ENCODE data around the gene KCNK2.

KCNK2 gene

DNA sequence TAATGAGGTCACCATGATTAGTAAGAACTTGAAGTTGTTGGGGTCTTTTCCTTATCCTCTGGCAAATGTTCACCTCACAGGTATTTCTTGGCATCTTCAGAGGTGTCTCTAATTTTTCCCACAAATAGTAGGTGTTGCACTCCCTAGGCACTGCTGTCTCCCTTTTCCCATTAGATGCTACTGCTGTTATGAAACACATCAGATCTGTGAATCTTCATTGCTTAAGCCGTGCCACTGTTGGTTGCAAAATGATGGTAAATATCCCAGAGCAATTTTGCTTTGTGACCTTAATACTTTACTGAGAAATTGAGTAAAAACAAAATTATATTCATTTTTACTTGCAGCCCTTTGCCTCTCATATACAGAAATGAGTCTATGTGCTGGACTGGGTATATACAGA lies 169.6 kb downstream of the KCNK2 start:
- DNase-seq (ENCODE audit: low spot score), result no peak

DNA sequence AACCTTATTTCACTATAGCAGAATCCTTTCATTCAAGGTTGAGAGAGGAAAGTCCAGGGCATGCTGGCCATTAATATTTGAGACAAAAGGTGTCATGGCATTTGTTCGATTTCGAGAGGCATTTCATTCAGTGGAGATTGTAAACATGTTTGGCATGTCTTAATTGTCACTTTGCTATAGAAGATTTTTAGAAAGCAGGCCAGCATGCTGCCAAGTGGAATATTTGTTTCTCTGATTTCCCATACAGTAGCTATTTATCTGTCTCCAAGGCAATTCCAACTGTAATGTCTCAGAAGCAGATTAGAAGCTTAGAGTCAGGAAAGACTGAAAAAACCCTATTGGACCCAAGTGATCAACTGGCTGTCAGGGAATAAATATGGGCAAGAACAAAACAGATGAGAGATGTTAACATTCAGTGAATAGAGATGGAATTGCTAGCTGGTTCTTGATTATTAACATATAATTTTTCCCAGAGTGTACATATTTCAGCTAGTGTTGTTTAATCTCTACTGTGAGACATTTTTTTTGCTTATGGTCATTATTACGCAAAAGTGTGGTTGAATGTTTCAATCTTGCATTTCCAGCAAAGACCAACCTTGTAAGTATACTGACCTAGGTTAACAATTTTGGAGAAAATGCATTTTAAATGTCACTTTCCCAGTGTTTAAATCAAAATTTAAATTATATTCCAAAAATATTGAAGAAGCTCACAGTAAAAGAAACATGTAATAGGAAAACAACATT lies 174.6 kb downstream of the KCNK2 start:
- no peak for DNase-seq (ENCODE audit: low spot score)

DNA sequence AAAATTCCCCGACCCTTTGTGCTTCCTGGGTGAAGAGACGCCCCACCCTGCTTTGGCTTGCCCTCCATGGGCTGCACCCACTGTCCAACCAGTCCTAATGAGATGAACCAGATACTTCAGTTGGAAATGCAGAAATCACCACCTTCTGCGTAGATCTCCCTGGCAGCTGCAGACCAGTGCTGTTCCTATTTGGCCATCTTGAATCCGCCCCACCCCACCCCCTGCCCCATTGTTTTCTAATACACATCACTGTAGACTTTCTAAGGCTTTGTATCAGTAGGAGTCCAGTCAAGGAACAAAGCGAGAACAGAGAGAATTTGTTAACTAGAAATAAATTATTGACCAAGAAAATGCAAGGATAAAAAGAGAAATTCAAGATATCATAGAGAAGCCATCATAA lies 178.2 kb downstream of the KCNK2 start:
- DNase-seq (ENCODE audit: low spot score), result no peak

DNA sequence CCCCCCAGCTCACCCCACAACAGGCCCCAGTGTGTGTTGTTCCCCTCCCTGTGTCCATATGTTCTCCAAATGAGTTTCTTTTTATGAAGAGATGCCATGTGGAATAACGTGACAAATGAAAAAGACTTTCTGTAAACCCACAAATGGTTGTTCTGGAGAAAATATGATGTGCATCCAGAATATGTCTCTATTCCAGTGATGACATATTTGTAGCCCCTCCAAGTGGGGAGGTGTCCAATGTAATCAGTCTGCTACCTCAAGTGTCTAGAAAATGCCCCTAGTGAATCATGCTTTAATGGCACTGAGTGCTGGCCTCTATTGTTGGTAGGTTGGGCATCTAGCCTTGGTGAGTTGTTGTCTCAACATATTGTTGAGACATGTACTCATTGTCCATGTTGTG lies 179.6 kb downstream of the KCNK2 start:
- no peak for DNase-seq (ENCODE audit: low spot score)

DNA sequence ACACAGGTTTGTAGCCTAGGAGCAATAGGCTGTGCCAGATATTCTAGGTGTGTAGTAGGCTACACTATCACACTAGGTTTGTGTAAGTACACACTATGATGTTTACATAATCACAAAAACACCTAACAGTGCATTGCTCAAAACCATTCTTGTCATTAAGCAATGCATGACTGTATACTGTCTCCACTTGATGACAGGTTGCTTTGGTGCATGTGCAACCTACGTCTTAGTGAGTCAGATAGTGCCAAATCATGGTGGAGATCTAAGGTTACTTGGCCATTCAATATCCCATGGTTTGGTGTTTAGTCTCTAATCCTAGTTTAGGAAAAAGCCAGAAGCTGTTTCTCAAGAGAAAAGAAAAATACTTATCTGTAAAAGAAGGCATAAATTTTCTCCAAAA lies 181.1 kb downstream of the KCNK2 start:
- no peak for DNase-seq (ENCODE audit: low spot score)

DNA sequence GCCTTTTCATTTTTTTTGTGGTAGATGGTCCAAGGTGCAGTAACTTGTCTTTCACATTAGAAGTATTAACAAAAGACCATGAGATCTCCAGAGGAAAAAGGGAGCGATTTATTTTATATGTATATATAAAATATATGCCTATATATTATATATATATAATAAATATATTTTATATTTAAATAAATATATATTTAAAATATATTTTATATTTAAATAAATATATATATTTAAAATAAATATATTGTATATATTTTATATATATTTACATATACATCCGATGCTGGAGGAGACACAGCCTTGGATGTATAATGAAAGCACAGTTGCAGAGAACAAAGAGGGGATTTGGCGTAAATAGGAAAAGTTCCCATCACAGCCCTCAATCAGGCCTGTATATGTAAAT lies 182.1 kb downstream of the KCNK2 start:
- no peak for DNase-seq (ENCODE audit: low spot score)

DNA sequence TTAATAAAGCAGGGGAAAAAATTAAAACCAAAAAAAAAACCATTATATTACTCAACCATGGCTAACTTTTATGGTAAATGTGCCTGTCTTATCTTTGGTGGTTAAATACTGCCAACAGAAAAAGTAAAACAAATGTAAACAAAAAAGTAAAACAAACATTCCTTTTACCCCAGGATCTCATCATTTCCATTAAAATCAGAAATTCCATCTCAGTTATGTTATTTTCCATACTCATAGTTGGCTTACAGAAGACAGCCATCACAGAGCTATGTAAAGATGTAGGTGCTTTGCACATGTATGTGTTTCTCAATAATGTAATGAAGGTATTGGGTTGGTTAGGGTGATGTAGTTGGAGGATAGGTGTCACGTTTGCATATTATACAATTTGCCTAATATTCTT lies 185.0 kb downstream of the KCNK2 start:
- no peak for DNase-seq (ENCODE audit: low spot score)

DNA sequence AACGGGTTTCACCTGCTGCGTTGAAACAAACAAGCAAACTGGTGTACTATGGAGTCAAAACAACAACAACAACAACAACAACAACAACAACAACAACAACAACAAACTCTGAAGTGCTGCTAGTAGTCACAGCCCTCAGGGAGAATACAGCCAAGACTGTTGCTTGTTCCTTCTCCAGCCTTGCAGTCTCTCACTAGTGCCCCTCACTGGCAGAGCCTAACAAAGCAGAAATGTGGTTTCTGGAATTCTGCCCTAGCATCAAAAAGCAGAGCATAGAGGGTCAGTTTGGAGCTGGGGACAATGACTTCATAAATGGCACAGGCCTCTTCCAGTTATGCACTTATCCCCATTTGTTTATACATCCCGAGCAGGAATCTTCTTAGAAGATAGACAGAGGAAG lies 187.4 kb downstream of the KCNK2 start:
- DNase-seq (ENCODE audit: low spot score), result no peak

DNA sequence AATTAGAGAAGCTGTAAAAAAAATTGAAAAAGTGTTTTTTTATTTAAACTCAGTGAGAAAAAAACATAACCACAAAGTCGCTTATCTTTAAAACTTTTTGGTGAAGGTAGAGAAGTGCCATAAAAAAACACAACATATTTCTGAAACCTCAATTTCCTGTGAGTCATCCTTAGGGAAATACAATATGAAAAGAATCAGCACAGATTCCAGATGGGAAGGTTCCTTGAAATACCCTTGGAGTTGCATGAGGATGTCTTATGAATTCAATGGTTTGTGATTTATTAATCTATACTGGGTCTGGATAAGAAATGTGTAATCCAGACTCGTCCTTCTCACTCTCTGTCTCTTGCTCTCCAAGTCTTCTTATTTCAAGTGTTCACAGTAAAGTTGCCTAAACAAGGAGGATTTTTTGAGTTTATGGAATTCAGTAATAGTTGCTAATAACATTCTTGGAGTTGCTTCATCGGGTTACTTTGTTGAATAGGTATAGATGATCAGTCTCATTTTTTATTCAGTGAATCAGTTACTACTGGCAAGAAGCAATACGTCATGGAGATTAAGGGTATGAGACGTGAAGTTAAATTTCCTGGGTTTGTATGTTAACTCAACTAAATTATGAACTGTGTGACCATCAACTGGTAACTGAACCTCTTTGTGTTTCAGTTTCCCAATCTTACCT lies 191.4 kb downstream of the KCNK2 start:
- peak; percentile 83 for DNase-seq (ENCODE audit: low spot score)

DNA sequence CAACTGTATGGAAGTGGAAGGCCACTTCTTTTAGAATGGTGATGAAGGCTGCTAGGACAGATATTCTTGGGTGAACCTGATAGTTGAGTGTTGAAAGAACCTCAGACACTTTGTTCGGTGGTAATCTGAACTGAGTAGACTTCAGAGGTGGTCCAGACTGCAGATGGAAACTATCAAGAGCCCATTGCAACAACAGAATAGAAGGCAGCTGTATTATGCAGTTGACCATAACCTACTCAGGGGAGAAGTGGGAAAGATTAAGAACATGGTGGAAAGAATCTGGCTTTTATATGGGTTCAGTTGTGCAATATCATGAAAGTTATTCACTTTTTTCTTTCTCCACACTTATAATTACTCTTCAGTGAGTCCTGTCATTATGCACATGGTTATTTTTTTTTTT lies 194.0 kb downstream of the KCNK2 start:
- DNase-seq (ENCODE audit: low spot score), result no peak

DNA sequence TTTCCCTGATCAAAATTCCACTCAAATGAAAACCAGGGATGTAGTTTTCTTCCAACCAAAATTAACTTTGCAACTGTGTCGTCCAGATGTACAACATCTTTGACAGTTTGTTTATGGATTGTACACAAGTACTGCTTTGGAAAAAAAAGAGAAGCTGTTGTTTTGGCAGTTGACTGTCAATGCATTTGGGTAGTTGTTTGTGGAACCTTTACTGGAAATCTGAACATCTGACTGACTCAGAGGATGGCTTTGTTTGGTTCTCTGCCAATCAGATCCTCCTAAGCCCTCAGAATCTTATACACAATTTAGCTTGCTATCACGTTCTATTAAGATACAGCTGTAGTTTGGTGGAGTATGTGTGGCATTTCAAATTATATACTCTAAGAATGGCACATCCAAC lies 195.0 kb downstream of the KCNK2 start:
- no peak for DNase-seq (ENCODE audit: low spot score)

DNA sequence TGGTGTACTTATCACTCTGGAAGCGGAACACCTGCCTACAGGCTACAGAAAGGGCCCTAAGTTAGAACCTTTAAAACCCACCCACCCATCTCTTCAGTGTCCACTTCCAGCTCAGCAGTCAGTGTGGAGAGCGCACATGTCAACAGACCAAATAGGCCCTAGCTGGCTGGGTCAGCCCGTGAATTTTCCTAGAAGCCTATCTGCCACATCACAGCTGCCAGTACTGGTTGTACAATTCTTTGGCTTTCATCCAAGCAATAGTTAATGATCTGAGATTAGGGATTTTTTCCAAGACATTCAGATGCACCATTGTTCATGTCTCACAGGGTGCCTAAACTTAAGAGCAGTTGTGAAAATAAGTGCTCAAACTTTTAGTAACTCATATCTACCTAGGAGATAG lies 197.1 kb downstream of the KCNK2 start:
- DNase-seq (ENCODE audit: low spot score), result no peak

DNA sequence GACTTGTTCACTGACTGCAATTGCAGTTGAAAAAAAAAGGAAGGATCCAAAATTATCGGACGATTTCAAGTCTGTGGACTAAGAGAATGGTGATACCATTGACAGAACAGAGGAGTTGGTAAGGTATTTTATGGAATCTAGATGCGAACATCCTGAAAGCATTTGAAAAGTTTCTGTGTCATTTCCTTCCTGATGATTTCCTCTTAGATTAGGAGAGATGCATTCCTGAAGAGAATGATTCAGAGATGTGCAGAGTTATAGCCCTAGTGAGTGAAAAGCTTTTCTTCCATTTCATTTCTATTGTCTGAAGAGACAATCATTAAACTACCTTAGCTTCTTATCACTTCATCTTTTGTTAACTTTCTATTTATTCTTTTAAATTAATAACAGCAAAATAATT lies 200.0 kb downstream of the KCNK2 start:
- DNase-seq (ENCODE audit: low spot score), result peak; percentile 85

DNA sequence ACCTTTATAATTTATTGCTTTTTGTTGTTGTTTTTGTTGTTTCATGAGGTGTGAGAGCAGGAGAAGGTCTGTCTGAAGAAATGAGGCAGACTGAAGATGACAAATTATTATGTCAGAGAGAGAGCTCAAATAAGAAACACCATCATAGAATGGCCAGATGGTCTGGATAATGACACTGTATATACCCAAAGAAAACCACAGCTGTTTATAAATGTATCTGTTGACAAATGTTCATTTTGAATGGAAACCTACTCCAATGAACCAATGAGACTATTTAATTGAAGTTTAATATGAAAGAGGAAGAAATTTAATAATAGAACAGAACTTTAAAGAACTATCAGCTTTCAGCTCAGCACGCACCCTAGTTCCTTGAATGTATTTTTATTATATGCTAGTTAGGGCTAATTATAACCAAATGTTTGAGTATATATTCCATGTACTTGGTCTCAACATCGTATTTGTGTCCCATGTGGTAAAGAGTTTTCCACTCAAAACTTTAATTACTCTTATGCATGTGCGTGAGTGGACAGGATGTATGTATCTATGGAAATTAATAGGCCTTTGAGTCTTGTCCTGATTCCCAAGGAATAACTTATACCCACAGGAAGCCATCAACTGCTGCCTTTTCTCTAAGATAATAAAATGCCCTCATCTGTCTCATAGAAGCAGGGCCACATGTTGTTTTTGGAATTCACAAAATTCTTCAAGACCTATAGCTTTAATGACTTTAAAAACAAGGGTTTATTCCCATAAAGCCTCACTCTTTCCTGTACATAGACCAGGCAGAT lies 202.7 kb downstream of the KCNK2 start:
- DNase-seq (ENCODE audit: low spot score), result no peak
